ENCODE results near the gene THADA. TPM values are rescaled to one million over a fixed set of nuclear protein-coding genes. Genes with fewer than 3 reads are reported as not detected.

THADA gene
- total and polyA plus RNA-seq, 3 experiments from 2014 or later: 12.2 to 48.7 (median 45.8) TPM

DNA sequence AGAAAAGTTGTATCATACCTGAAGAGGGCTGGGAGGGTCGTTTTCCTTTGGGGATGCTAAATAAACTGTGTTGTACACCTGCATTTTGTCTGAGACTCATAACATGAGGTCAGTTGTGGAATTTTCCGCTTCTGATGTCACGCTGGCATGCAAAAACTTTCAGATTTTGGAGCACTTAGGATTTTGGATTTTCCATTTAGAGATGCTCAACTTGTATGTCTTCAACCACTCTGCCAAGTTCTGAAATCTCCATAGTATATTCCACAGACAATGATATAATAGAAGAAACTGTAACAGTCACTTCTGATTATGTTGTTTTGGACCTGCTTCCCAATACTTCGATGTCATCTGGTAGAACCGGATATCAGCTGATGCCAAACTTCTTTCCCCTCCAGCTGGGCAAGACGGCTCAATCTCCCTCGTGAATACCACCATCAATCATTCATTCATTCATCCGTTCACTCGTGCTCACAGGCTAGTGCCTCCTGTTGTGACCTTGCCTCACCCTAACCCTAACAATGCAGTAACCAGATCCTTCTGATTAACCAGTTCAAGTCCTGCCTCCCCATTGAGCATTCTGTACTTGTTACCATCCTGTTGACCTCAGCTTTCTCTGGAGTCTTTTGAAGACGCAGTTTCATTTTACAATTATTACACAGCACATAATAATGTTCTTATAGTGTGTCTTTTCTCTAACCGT, 35.9 kb upstream of the THADA start:
- peaks cover 27 to 57% of the 10 kb centered on the region in 2 donors for H3K27me3 Mint-ChIP-seq

DNA sequence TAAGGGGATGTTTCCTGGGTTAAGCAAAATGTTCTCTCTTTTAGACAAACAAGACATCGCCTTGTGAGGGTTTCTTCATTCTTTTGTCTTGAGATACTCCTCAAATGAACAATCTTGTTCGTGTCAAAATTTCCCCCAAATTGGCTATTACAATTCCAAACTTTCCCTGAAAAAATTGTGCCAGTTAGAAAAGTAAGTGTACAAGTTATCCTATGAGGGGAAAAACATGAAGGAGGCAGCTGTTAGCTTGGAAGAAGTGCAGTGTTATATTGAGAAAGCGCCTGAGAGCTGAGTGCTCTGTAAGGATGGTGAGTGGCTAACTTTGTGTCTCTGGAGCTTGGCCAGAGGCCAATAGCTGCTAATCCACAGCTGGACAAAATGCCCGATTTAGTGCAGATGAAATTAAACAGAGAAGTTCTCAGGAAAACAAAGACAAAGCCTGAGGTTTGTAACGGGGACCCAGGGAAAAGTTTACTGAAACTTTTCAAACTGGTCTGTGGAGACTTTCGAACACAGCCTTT, 27.2 kb upstream of the THADA start:
- peaks cover 0 to 9% (median 3%) of the 10 kb centered on the region in 5 donors for H3K9me3 Mint-ChIP-seq
- CTCF ChIA-PET: interaction anchor here (1.8 kb wide), 1 partner anchor 11 kb away, joined by 5 read pairs; no protein-coding TSS in a partner anchor

More for the DNA sequence above, 35.9 kb upstream of the THADA start:
- H3K4me1 Mint-ChIP-seq: peaks cover 7 to 13% (median 11%) of the 10 kb centered on the region in 3 donors
- H3K4me3 Mint-ChIP-seq: no peak overlapping the region
- Histone ChIP-seq H3K36me3 (ENCODE audit: insufficient read depth, low read length) (no peaks in the 10 kb centered on the region), H3K9me3 (ENCODE audit: low read length) (no peaks in the 10 kb centered on the region), H3K4me1 (ENCODE audit: insufficient read depth, low read length) (no peaks in the 10 kb centered on the region), H3K4me3 (ENCODE audit: low read length) (no peak overlapping the region), H3K27ac (ENCODE audit: low read depth, low read length) (no peak overlapping the region), H3K27me3 (ENCODE audit: insufficient read depth, low read length, poor library complexity, severe bottlenecking) (peaks cover 9% of the 10 kb centered on the region)
- no peak overlapping the region for H3K27ac Mint-ChIP-seq
- peaks cover 0 to 5% (median 2%) of the 10 kb centered on the region in 3 donors for H3K36me3 Mint-ChIP-seq
- ChIA-PET POLR2A (no interaction called here), CTCF (no interaction called here)
- DNase-seq: no peak
- peaks cover 0 to 9% (median 3%) of the 10 kb centered on the region in 5 donors for H3K9me3 Mint-ChIP-seq

DNA sequence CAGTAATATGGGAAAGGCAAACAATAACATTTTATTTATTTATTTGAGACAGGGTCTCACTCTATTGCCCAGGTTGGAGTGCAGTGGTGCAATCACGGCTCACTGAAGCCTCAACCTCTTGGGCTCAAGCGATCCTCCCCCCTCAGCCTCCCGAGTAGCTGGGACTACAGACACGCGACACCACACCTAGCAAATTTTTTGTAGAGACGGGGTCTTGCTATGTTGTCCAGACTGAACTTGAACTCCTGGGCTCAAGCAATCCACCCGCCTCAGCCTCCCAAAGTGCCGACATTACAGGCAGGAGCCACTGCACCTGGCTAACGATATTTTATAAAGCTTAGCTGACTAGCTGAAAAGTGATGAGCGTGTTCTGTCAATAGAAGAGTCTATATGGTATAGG, 23.7 kb upstream of the THADA start:
- no peaks in the 10 kb centered on the region for H3K4me1 ChIP-seq (ENCODE audit: insufficient read depth, low read length)
- peaks cover 5 to 41% of the 10 kb centered on the region in 2 donors for H3K27me3 Mint-ChIP-seq
- CTCF ChIA-PET: no interaction called here

More for the DNA sequence above, 27.2 kb upstream of the THADA start:
- Mint-ChIP-seq H3K4me1 (no peaks in the 10 kb centered on the region), H3K27ac (no peak overlapping the region), H3K36me3 (peaks cover 0 to 5% (median 0%) of the 10 kb centered on the region in 3 donors), H3K27me3 (peaks cover 8 to 42% of the 10 kb centered on the region in 2 donors), H3K4me3 (no peak overlapping the region)
- H3K27me3 ChIP-seq (ENCODE audit: insufficient read depth, low read length, poor library complexity, severe bottlenecking): no peaks in the 10 kb centered on the region
- no peaks in the 10 kb centered on the region for H3K9me3 ChIP-seq (ENCODE audit: low read length)
- no peaks in the 10 kb centered on the region for H3K4me1 ChIP-seq (ENCODE audit: insufficient read depth, low read length)
- no peak overlapping the region for H3K4me3 ChIP-seq (ENCODE audit: low read length)
- no peak for DNase-seq
- H3K27ac ChIP-seq (ENCODE audit: low read depth, low read length): no peak overlapping the region
- no peaks in the 10 kb centered on the region for H3K36me3 ChIP-seq (ENCODE audit: insufficient read depth, low read length)
- POLR2A ChIA-PET: no interaction called here

DNA sequence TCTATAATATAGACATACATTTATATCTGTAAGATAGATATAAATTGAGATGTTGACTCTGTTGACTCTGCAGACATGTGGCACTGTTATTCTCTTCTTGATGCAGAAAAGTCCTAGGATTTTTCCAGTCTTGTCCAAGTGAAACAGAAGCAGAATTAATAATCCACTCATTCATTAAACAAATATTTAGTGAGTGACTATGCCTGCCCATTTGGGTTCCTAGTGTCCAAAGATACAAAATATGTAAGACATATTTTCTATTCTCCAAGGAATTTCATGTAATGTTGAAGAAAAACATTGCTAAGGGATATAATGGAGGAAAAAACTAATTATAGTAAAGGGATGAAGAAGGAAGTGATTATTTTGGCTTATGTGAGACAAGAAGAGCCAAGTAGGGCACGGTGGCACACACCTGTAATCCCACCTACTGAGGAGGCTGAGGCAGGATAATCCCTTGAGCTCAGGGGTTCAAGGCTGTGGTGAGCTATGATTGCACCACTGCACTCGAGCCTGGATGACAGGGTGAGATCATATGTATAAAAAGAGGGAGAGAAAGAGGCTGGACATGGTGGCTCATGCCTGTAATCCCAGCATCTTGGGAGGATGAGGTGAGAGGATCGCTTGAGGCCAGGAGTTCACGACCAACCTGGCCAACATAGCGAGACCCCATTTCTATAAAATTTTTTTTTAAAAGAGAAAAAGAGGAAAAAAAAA, 21.3 kb upstream of the THADA start:
- no peaks in the 10 kb centered on the region for H3K9me3 ChIP-seq (ENCODE audit: low read length)
- peaks cover 3 to 25% of the 10 kb centered on the region in 2 donors for H3K27me3 Mint-ChIP-seq
- no peak overlapping the region for H3K4me3 ChIP-seq (ENCODE audit: low read length)
- no peaks in the 10 kb centered on the region for H3K27me3 ChIP-seq (ENCODE audit: insufficient read depth, low read length, poor library complexity, severe bottlenecking)
- ChIA-PET POLR2A (no interaction called here), CTCF (no interaction called here)
- no peak overlapping the region for H3K27ac Mint-ChIP-seq
- no peaks in the 10 kb centered on the region for H3K36me3 ChIP-seq (ENCODE audit: insufficient read depth, low read length)
- no peaks in the 10 kb centered on the region for H3K4me1 ChIP-seq (ENCODE audit: insufficient read depth, low read length)
- H3K9me3 Mint-ChIP-seq: peaks cover 0 to 4% (median 0%) of the 10 kb centered on the region in 5 donors
- no peaks in the 10 kb centered on the region for H3K4me1 Mint-ChIP-seq
- H3K4me3 Mint-ChIP-seq: no peak overlapping the region
- no peaks in the 10 kb centered on the region for H3K36me3 Mint-ChIP-seq
- no peak overlapping the region for H3K27ac ChIP-seq (ENCODE audit: low read depth, low read length)
- DNase-seq: no peak

More for the DNA sequence above, 23.7 kb upstream of the THADA start:
- POLR2A ChIA-PET: no interaction called here
- H3K36me3 Mint-ChIP-seq: no peaks in the 10 kb centered on the region
- H3K4me3 ChIP-seq (ENCODE audit: low read length): no peak overlapping the region
- no peak overlapping the region for H3K4me3 Mint-ChIP-seq
- H3K36me3 ChIP-seq (ENCODE audit: insufficient read depth, low read length): no peaks in the 10 kb centered on the region
- DNase-seq: no peak
- no peak overlapping the region for H3K27ac ChIP-seq (ENCODE audit: low read depth, low read length)
- no peak overlapping the region for H3K27ac Mint-ChIP-seq
- no peaks in the 10 kb centered on the region for H3K4me1 Mint-ChIP-seq
- peaks cover 0 to 4% (median 0%) of the 10 kb centered on the region in 5 donors for H3K9me3 Mint-ChIP-seq
- H3K27me3 ChIP-seq (ENCODE audit: insufficient read depth, low read length, poor library complexity, severe bottlenecking): no peaks in the 10 kb centered on the region
- no peaks in the 10 kb centered on the region for H3K9me3 ChIP-seq (ENCODE audit: low read length)

DNA sequence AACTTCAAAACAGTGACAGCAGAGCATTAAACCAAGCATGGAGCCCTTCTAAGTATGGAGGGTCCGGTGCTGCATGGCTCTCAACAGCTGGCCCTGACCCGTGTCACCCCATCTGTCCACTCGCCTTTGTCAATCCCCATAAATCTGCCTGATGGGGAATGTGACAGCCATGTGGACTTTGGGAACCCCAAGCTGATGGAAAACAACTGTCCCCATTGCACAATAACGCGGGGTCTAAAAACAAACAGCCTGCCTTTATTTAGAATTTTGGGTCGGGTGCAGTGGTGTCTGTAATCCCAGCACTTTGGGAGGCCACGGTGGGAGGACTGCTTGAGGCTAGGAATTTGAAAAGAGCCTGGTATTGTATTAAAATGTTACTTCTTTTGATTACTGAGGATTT, 17.1 kb upstream of the THADA start:
- CTCF ChIA-PET: interaction anchor here (1.5 to 2.2 kb wide), 4 partner anchors 11 to 36 kb away, joined by 4 to 6 read pairs (median 5); no protein-coding TSS in a partner anchor
- Mint-ChIP-seq H3K36me3 (no peaks in the 10 kb centered on the region), H3K27me3 (peaks cover 3 to 11% of the 10 kb centered on the region in 2 donors), H3K4me1 (no peaks in the 10 kb centered on the region), H3K4me3 (no peak overlapping the region), H3K27ac (no peak overlapping the region), H3K9me3 (peaks cover 0 to 4% (median 0%) of the 10 kb centered on the region in 5 donors)
- Histone ChIP-seq H3K4me3 (ENCODE audit: low read length) (no peak overlapping the region), H3K27ac (ENCODE audit: low read depth, low read length) (no peak overlapping the region), H3K27me3 (ENCODE audit: insufficient read depth, low read length, poor library complexity, severe bottlenecking) (no peaks in the 10 kb centered on the region), H3K36me3 (ENCODE audit: insufficient read depth, low read length) (no peaks in the 10 kb centered on the region), H3K4me1 (ENCODE audit: insufficient read depth, low read length) (no peaks in the 10 kb centered on the region), H3K9me3 (ENCODE audit: low read length) (no peaks in the 10 kb centered on the region)
- no peak for DNase-seq
- POLR2A ChIA-PET: no interaction called here

DNA sequence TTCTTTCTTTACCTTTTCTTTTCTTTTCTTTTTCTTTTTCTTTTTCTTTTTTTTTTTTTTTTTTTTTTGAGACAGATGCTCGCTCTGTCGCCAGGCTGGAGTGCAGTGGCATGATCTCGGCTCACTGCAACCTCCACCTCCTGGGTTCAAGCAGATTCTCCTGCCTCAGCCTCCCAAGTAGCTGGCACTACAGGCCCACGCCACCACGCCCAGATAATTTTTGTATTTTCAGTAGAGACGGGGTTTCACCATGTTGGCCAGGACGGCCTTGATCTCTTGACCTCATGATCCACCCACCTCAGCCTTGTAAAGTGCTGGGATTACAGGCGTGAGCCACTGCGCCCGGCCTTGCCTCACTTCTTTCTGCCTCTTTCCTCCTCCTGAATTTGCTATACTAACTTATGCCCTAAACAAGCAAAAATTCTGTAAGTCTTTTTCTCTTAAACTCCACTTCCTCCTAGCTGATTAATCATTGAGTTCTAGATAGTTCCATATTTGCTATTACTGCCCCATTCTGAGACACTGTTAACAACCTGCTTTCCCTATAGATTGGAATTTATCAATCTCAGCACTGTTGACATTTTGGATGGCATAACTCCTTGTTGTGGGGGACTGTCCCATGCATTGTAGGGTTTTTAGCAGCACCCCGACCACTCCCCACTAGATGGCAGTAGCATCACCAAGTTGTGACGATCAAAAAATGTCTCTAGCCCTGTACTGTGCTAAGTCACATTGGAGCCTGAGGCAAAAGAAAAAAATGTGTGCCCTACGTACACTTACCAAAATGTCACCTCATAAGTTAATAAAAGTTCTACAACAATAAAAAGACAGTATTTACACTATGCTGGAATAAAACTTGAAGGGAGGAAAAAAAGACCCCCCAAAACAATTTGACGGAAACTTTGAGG, 16.4 kb upstream of the THADA start:
- no peak overlapping the region for H3K4me3 ChIP-seq (ENCODE audit: low read length)
- no peaks in the 10 kb centered on the region for H3K27me3 ChIP-seq (ENCODE audit: insufficient read depth, low read length, poor library complexity, severe bottlenecking)
- Mint-ChIP-seq H3K36me3 (no peaks in the 10 kb centered on the region), H3K4me3 (no peak overlapping the region), H3K4me1 (no peaks in the 10 kb centered on the region), H3K27ac (peak overlapping the region in 2 of 8 donors; percentile 2 to 13), H3K27me3 (peaks cover 4 to 7% of the 10 kb centered on the region in 2 donors), H3K9me3 (peaks cover 0 to 2% (median 0%) of the 10 kb centered on the region in 5 donors)
- no peak overlapping the region for H3K27ac ChIP-seq (ENCODE audit: low read depth, low read length)
- H3K4me1 ChIP-seq (ENCODE audit: insufficient read depth, low read length): no peaks in the 10 kb centered on the region
- ChIA-PET POLR2A (no interaction called here), CTCF (interaction anchor here (0.9 to 2.2 kb wide), 6 partner anchors 12 to 35 kb away, joined by 3 to 6 read pairs (median 4); no protein-coding TSS in a partner anchor)
- no peaks in the 10 kb centered on the region for H3K9me3 ChIP-seq (ENCODE audit: low read length)
- DNase-seq: peak; percentile 42 to 72 (median 55)
- H3K36me3 ChIP-seq (ENCODE audit: insufficient read depth, low read length): no peaks in the 10 kb centered on the region

DNA sequence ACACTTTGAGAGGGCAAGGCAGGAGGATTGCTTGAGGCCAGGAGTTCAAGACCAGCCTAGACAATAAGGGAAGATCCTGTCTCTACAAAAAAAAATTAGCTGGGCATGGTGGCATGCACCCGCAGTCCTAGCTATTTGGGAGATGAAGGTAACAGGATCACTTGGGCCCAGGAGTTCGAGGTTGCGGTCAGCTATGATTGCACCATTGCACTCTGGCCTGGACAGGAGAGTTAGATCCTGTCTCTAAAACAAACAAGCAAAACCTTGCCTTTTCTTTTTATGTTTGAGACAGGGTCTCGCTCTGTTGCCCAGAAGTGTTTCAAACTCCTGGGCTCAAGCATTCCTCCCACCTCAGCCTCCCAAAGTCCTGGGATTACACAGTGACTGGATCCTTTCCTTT, 14.5 kb upstream of the THADA start:
- Histone ChIP-seq H3K4me3 (ENCODE audit: low read length) (no peak overlapping the region), H3K9me3 (ENCODE audit: low read length) (no peaks in the 10 kb centered on the region), H3K27me3 (ENCODE audit: insufficient read depth, low read length, poor library complexity, severe bottlenecking) (no peaks in the 10 kb centered on the region), H3K27ac (ENCODE audit: low read depth, low read length) (no peak overlapping the region), H3K36me3 (ENCODE audit: insufficient read depth, low read length) (no peaks in the 10 kb centered on the region), H3K4me1 (ENCODE audit: insufficient read depth, low read length) (no peaks in the 10 kb centered on the region)
- H3K36me3 Mint-ChIP-seq: no peaks in the 10 kb centered on the region
- POLR2A ChIA-PET: interaction anchor here (0.7 kb wide), 1 partner anchor 1907 kb away, joined by 3 read pairs; no protein-coding TSS in a partner anchor
- no peak overlapping the region for H3K4me3 Mint-ChIP-seq
- peaks cover 3% of the 10 kb centered on the region in 2 donors for H3K27me3 Mint-ChIP-seq
- H3K27ac Mint-ChIP-seq: no peak overlapping the region
- CTCF ChIA-PET: interaction anchor here (1.2 to 2.6 kb wide), 3 partner anchors 13 to 663 kb away, joined by 3 to 9 read pairs (median 4); no protein-coding TSS in a partner anchor
- no peaks in the 10 kb centered on the region for H3K9me3 Mint-ChIP-seq
- no peaks in the 10 kb centered on the region for H3K4me1 Mint-ChIP-seq
- DNase-seq: no peak

Measured in CD8-positive, alpha-beta memory T cell (primary cell).